Calu3 (cell line): ENCODE measurements around the gene ASB12. TPM values are rescaled to one million over a fixed set of nuclear protein-coding genes. Genes with fewer than 3 reads are reported as not detected.

Experiments
- BruUV-seq: library from RNA; stranded (reverse); fragments of 400-500 nt; replicated peaks from 2 replicates; lab custom pipeline; 2021; lab: Mats Ljungman, UMichigan
- CTCF ChIA-PET: fragments of 300-600 bp; sonication (Branson Sonifier 250); formaldehyde crosslinking; loops from one replicate; lab custom pipeline; 2022; ENCODE audit warnings: antibody characterized with exemption; lab: Charles Lee
- DNase-seq: peaks from one replicate; pipeline ENCODE4 v3.0.0; 2022
- H3K27ac Mint-ChIP-seq: one replicate; pipeline ENCODE4 v1.8.0; 2022; ENCODE audit warnings: mixed read lengths; ENCODE audit not compliant: unreplicated experiment
- H3K27me3 Mint-ChIP-seq: one replicate; pipeline ENCODE4 v1.8.0; 2022; ENCODE audit warnings: mixed read lengths; ENCODE audit not compliant: unreplicated experiment
- H3K36me3 Mint-ChIP-seq: one replicate; pipeline ENCODE4 v1.8.0; 2022; ENCODE audit warnings: mild to moderate bottlenecking, moderate library complexity, mixed read lengths; ENCODE audit not compliant: insufficient read depth, unreplicated experiment
- H3K4me1 Mint-ChIP-seq: one replicate; pipeline ENCODE4 v1.8.0; 2022; ENCODE audit warnings: mild to moderate bottlenecking, low read depth, mixed read lengths; ENCODE audit not compliant: unreplicated experiment
- H3K4me3 Mint-ChIP-seq: one replicate; pipeline ENCODE4 v1.8.0; 2022; ENCODE audit warnings: mild to moderate bottlenecking, low read depth, moderate library complexity, mixed read lengths; ENCODE audit not compliant: unreplicated experiment
- H3K9me3 Mint-ChIP-seq: one replicate; pipeline ENCODE4 v1.8.0; 2022; ENCODE audit warnings: low read depth, mixed read lengths; ENCODE audit not compliant: unreplicated experiment
- intact Hi-C: fragments of 100-400 bp; cut with micrococcal nuclease; formaldehyde crosslinking; loops from one replicate; pipeline ENCODE4 v1.10.0; 2022; ENCODE audit not compliant: unreplicated experiment
- total RNA-seq: library from RNA; stranded (reverse); gene quantifications from 2 replicates; pipeline ENCODE4 v1.2.3, GENCODE V29; 2022
- TF ChIP-seq, protein P1 (sequence below): fragments of 200-600 bp; IDR thresholded peaks from one replicate; pipeline ENCODE4 v1.8.0; 2022; ENCODE audit warnings: antibody characterized with exemption; ENCODE audit not compliant: unreplicated experiment

The ASB12 gene
- total RNA-seq, 1 experiment from 2014 or later = not detected

DNA sequence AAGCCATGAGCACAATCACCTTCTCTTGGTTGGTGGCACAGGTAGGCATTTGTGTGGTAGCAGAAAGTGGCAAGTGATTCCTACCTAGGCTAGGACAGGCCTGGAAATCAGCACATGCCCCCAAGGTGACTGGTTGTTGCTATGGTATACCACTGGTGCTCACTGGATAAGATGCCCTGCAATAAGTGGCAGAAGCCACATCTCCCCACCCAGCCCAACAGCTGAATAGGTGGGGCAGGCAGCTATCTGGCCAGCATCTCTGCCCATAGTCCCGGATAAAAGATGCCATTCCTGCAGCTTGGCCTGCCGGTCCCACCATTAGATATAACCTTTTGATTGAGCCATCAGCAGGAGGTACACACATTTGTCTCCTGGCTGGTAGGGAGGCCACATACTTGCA lies 46.0 kb downstream of the ASB12 start:
- intact Hi-C loops = no loop called here
- H3K4me1 Mint-ChIP-seq = no peaks in the 10 kb centered on the region
- no peaks in the 10 kb centered on the region for H3K36me3 Mint-ChIP-seq
- CTCF ChIA-PET = no interaction called here
- H3K4me3 Mint-ChIP-seq = no peak overlapping the region
- no peak for DNase-seq
- BruUV-seq = no TSS peak
- H3K9me3 Mint-ChIP-seq = no peaks in the 10 kb centered on the region
- TF ChIP-seq, protein P1, sequence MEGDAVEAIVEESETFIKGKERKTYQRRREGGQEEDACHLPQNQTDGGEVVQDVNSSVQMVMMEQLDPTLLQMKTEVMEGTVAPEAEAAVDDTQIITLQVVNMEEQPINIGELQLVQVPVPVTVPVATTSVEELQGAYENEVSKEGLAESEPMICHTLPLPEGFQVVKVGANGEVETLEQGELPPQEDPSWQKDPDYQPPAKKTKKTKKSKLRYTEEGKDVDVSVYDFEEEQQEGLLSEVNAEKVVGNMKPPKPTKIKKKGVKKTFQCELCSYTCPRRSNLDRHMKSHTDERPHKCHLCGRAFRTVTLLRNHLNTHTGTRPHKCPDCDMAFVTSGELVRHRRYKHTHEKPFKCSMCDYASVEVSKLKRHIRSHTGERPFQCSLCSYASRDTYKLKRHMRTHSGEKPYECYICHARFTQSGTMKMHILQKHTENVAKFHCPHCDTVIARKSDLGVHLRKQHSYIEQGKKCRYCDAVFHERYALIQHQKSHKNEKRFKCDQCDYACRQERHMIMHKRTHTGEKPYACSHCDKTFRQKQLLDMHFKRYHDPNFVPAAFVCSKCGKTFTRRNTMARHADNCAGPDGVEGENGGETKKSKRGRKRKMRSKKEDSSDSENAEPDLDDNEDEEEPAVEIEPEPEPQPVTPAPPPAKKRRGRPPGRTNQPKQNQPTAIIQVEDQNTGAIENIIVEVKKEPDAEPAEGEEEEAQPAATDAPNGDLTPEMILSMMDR = no peak
- H3K27ac Mint-ChIP-seq = no peak overlapping the region
- H3K27me3 Mint-ChIP-seq = no peaks in the 10 kb centered on the region

DNA sequence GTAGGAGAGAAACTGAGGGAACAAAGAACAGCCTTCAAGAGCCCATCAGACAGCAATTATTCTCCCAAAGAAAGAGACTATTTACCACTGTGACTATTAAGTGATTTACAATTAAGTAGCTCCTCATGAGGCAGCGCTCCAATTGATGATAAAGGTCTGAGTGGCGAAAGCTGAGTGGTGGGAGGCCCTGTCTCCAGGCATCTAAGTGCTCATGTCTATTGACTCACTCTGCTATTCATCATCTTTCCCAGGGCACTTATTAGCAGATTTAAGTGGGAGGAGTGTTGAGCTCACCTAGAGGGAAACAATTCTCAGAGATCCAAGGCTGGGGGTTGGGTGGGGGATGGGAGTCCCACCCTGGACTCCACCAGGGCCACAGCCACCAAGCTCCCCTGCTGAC lies 48.2 kb downstream of the ASB12 start:
- Mint-ChIP-seq H3K9me3 (no peaks in the 10 kb centered on the region), H3K36me3 (no peaks in the 10 kb centered on the region), H3K27ac (no peak overlapping the region), H3K4me1 (no peaks in the 10 kb centered on the region), H3K4me3 (no peak overlapping the region), H3K27me3 (no peaks in the 10 kb centered on the region)
- intact Hi-C loops = no loop called here
- BruUV-seq = no TSS peak
- CTCF ChIA-PET = no interaction called here
- TF ChIP-seq, protein P1 = no peak
- no peak for DNase-seq

DNA sequence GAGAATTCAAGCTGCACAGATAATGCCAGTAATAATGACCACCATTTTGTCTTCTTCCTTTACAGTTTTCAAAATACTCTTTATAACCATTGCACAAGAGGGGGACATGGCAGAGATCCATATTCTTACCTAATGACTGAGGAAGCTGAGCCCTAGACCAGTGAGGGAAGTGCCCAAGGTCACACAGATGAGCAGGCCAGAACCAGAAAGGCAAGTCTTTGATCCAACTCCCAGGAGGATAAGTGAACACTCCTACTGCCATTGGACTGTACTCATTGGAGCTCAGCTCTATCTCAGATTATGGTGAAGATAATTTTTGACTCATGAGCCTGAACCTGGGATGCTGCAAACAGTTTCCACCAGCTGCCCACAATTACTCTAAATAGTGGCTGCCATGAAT lies 53.5 kb downstream of the ASB12 start:
- H3K27me3 Mint-ChIP-seq = no peaks in the 10 kb centered on the region
- no TSS peak for BruUV-seq
- CTCF ChIA-PET = no interaction called here
- H3K36me3 Mint-ChIP-seq = no peaks in the 10 kb centered on the region
- H3K4me1 Mint-ChIP-seq = no peaks in the 10 kb centered on the region
- intact Hi-C loops = no loop called here
- peaks cover 3% of the 10 kb centered on the region for H3K9me3 Mint-ChIP-seq
- DNase-seq = no peak
- no peak overlapping the region for H3K27ac Mint-ChIP-seq
- no peak overlapping the region for H3K4me3 Mint-ChIP-seq
- TF ChIP-seq, protein P1 = no peak

Other genes with a start within 250 kb of the ASB12 start
- gene AMER1, start 24.9 kb downstream of the ASB12 start, total RNA-seq = 6.7 and 7.5 TPM in 2 replicates
- gene MTMR8, start 164.8 kb upstream of the ASB12 start, total RNA-seq = 3.0 and 3.2 TPM in 2 replicates